ENCODE results near the gene SPINK1.
"Not testable (repeated sequence)": the region's sequence is repeated elsewhere in the genome, so short reads cannot be mapped to it uniquely, and the experiment has no call there.

SPINK1 gene, protein sequence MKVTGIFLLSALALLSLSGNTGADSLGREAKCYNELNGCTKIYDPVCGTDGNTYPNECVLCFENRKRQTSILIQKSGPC

DNA sequence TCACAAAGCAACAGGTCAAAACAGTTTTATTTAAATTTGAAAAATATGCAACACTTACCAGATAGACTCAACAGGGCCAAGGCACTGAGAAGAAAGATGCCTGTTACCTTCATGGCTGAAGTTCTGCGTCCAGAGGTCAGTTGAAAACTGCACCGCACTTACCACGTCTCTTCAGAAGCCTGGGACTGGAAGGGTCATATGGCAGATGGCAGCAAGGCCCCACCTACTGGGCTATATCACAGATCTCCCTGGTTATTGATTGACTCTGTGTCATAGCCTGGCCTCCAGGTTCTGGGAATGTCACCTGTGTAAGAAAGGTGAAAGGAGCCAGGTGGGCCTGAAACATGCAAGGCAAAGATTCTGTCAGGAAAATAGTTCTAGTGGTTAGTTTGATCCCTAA is at the start of gene SPINK1:
Gene SPINK1 (minus strand): TSS at position 207 of the 400 bp plus-strand sequence. CDS start 94 bp downstream, at position 113.
- DNase-seq (ENCODE audit: low read depth, low spot score) = no peak

DNA sequence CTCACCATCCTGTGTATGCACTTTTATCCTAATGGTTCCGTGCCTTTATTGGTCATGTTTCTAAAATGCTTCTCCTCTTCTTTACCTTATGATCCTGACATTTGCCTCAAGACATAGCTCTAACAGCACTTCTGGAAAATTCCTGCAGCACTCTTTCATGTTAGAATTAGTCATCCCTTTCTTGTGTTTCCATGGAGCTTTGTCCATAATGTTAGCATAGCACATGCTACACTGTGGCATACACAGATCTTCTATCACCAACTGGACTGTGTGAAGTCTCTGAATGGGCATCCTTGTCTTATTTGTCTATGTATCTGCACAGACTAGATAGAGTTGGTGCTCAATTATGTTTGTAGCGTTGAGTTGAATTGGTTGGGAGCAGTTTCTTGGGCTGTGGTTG is 49.0 kb upstream of the SPINK1 start:
- DNase-seq (ENCODE audit: low read depth, low spot score) = no peak

DNA sequence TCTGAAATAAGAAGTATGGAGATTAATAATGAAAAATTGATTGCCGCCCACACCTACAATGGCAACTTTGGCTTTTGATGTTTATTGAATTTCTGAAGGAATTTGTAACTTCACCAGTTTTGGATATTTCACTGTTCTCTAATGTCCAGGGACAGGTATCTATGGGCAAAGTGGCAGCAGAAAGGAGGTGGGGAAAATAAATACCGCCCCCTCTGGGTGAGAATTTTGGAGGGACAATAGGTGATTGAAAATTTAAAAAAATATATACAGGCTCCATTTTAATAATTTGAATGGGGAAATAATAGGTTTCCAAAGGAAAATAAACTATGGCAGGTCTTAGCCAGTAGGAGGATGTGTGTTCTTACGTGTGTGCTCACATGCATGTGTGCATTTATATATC is 48.3 kb upstream of the SPINK1 start:
- DNase-seq (ENCODE audit: low read depth, low spot score) = no peak

DNA sequence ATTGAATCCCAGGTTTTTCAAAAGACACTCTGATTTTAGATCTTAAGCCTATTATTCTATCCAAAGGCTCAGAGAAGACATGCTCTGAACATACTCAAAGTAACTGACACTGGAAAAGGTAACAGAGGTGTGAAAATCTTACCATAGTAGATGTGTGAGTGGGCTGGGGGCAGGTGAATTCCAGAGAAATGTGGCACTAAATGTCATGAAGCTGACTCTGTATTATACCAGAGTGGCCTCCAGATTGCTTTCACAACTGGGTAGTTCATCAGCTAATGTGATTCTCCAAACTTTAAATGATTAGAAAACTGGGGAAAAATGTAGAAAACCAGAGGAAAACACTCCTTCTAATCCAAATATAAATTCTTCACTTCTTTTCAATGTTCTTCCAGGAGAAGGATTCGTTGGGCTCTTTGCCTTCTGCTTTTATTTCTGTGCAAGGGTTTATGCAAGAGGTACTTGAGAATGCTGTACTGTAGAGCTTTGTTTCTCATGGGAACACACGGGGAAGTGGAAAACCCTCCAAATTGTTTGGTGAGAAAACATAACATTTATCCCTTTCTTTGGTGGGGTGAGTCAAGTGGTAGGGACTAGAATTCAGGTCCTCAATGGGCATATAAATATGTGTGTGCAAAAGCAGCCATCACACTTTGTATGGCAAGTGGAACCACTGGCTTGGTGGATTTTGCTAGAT is 46.7 kb upstream of the SPINK1 start, which contains the start of gene SCGB3A2:
Gene SCGB3A2 (plus strand): TSS at position 646 of the 694 bp plus-strand sequence. CDS start 93 bp downstream, outside the sequence.
- DNase-seq (ENCODE audit: low read depth, low spot score) = no peak

DNA sequence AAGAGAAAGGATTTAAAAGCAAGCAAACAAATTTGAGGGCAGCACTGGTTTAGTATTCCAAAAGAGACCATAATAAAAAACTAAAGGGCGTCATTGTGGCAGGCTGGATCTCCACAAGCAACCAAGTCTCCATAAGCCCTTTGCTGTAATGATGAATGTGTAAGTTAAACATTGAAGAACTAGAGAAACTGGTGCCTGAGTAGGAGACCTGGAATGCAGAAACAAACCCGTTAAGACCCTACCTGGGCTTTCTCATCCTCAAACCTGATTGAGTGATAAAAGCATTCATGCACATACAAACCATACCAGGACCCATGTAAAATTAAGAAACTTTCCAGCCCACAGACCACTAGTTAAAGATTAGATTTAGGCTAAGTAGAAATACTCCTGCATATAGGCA is 45.2 kb upstream of the SPINK1 start:
- no peak for DNase-seq (ENCODE audit: low read depth, low spot score)

DNA sequence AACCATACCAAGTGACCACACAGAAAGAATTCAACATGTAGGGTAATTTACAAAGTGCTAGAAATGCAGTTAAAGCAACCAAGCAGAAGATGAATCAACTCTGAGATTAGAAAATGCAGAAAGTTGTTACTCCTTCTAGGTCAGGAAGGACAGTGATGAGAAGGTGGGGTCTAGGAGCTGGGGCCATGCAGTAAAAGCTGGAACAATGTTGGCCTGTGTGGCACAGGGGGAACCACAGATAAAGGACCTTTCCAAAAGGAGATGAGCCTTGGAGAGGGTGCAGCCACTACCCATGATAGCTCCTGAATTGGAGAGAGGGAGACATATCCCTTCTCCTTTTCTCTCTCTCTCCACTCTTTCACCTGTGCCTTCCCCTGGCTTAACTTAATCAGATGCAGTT is 44.7 kb upstream of the SPINK1 start:
- DNase-seq (ENCODE audit: low read depth, low spot score) = no peak

DNA sequence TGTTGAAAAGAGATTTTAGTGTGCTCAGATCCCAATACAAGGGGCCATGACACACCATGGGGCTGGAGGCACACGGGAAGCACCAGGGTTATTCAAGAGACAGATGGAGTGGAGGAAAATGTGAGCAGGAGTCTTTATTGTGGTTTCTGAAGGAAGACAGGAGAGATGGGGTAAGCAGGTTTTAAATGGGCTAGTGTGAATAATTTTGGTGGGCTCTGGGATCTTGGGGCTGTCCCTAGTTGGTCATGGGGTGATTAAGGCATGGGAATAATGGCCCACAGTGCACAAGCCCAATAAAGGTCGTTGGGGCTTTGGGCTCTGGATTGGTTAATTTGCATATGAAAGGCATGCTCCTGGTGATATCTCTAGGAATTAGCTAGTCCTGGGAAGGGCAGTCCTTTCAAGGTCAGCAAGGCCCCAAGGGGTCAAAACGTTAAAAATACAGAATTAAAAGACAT is 43.5 kb upstream of the SPINK1 start:
- no peak for DNase-seq (ENCODE audit: low read depth, low spot score)

DNA sequence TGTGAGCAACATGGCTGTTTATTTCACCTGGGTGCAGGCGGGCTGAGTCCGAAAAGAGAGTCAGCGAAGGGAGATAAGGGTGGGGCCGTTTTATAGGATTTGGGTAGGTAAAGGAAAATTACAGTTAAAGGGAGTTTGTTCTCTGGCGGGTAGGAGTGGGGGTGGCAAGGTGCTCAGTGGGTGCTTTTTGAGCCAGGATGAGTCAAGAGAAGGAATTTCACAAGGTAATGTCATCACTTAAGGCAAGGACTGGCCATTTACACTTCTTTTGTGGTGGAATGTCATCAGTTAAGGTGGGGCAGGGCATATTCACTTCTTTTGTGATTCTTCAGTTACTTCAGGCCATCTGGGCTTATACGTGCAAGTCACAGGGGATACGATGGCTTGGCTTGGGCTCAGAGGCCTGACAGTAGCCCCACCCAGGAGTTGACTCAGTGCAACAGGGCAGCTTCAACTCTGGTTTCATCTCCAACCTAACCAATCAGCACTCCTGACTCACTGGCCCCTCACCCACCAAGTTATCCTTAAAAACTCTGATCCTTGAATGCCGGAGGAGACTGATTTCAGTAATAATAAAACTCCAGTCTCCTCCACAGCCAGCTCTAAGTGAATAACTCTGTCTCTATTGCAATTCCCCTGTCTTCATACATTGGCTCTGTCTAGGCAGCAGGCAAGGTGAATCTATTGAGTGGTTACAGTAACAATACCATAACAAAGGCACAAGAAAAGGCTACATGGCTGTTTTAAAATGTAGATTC is 42.8 kb upstream of the SPINK1 start:
- not testable (repeated sequence) for DNase-seq (ENCODE audit: low read depth, low spot score)

DNA sequence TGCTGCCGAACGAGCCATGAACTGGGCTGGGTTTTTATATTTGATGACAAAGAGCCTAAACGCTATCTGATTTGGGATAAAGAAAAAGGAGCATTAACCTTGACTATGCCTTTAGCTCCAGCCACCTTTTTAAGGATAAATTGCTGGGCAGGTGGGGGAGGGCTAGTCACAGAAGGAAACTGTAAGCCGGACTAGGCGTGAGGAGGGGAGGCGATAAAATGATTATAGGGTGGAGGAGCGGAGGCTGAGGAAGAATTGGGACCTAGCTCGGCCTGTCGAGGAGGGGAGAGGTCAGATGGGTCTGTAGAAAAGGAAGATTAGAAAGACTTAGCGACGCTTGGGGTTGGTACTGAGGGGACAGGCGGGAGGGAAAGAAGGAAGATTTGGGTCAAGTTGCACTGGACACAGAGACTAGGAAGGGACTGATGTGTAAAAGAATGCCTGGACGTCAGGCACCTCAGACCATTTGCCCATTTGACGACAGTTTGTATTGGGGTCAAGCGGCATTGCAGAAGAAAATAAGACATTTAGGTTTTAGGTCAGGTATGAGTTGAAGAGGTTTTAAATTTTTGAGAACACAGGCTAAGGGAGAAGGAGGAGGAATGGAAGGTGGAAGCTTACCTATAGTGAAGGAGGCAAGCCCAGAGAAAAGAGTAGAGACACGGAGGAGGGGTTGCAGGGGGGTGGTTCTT is 41.4 kb upstream of the SPINK1 start:
- DNase-seq (ENCODE audit: low read depth, low spot score) = not testable (repeated sequence)

DNA sequence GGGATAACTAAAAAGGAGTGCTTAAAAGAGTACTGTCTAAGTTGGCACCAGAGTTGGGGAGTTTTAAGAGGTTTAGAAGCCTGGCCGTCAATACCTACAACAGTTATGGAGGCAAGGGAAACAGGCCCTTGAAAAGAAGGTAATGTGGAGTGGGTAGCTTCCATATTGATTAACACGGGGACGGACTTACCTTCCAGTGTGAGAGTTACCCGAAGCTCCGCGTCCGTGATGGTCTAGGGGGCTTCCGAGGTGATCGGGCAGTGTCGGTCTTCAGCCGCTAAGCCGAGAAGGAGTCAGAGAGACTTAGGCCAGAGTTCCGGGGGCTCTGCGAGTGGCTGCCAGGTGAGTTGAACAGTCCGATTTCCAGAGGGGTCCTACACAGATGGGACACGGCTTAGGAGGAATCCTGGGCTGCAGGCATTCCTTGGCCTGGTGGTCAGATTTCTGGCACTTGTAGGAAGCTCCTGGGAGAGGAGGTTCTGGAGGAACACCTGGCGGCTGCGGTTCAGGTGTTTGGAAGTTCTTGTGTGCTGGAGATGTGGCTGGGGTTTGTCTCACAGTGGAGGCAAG is 40.6 kb upstream of the SPINK1 start:
- not testable (repeated sequence) for DNase-seq (ENCODE audit: low read depth, low spot score)

DNA sequence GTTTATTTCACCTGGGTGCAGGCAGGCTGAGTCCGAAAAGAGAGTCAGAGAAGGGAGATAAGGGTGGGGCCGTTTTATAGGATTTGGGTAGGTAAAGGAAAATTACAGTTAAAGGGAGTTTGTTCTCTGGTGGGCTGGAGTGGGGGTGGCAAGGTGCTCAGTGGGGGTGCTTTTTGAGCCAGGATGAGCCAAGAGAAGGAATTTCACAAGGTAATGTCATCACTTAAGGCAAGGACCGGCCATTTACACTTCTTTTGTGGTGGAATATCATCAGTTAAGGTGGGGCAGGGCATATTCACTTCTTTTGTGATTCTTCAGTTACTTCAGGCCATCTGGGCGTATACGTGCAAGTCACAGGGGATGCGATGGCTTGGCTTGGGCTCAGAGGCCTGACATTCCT is 38.4 kb upstream of the SPINK1 start:
- not testable (repeated sequence) for DNase-seq (ENCODE audit: low read depth, low spot score)

DNA sequence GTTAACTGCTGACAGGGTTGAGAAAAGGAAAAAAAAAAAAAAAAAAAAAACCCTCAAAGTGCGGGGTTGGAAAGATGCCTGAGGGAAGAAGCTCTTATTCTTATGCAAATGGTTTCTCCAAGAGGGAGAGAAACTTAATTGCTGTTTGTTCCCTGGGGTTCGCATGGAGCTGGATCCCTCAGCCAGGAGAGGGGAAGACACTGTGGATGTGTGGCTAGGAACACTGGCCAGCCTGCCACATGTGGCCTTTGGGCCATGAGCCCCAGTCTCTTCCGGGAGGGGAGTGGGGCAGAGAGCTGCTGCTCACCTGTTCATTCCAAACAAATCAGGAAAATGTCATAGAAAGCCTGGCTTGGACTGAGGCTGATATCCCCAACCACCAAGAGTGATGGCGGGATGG is 37.6 kb upstream of the SPINK1 start:
- DNase-seq (ENCODE audit: low read depth, low spot score) = no peak

DNA sequence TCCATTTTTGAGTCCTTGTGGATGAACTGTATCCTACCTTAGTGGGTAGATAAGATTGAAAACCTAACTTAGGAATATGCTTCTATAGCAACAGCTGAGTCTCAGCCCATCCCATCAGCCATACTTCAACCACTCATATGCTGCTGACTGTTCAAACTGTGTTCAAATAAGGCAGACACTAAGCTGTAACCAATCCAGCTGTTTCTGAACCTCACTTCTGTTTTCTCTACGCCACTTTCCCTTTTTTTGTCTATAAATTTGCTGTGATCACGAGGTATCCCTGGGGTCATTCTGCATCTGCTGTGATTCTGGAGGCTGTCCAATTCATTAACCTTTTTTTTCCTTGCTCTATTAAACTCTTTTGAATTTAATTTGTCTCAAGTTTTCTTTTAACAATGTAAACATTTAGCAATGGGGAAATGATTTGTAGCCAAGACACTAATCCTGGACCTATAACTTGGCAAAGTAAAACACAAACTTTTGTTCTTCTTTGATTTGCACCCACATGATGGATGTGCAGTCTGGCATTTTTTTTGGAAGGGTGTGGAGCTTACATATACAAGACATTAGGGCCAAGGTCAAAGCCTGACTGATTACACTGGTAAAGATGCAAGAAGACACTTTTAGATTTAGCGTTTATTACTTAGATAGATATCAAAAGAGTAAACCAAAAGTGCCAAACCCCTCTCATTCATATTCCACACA is 32.1 kb upstream of the SPINK1 start:
- no peak for DNase-seq (ENCODE audit: low read depth, low spot score)

DNA sequence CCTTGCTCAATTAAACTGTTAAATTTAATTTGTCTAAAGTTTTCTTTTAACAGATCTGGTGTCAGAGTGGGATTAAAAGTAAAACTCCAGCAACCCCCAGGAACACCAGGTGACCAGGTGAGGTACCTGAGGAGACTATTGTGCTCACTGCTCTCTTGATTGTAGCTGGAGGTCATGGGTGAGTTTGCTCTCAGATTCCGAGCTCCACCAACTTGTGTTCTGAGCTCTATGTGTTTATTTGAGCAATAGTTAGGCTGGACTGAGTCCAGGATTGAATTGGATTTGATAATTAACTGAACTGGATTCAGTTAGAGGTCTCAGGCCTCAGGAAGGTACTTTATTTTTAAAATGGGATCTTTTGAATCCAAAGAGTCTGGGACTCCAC is 29.2 kb upstream of the SPINK1 start:
- DNase-seq (ENCODE audit: low read depth, low spot score) = no peak

DNA sequence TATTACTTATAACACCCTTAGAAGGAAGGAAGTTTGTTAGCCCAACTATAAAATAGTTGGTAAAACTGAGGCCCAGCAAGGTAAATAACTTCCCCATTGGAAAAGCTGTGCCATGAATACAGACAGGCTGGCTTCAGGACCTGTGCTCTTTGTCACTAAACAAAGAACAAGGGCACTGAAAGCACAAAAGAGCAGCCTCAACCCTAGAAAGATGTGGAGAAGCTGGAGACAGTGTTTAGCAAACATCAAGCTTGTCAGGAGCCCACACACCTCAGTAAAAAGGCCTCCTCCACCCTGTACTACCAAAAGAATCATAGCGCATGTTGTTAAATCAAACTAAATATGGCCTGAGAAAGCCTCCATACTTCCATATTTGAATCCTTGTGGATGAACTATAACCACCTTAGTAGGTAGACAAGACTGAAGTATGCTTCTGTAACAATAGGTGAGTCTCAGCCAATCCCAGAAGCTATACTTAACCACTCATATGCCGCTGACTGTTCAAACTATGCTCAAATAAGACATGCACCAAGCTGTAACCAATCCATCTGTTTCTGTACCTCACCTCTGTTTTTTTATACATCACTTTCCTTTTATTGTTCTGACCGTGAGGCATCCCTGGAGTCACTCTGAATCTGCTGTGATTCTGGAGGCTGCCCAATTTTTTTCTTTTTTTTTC is 28.6 kb upstream of the SPINK1 start:
- no peak for DNase-seq (ENCODE audit: low read depth, low spot score)

DNA sequence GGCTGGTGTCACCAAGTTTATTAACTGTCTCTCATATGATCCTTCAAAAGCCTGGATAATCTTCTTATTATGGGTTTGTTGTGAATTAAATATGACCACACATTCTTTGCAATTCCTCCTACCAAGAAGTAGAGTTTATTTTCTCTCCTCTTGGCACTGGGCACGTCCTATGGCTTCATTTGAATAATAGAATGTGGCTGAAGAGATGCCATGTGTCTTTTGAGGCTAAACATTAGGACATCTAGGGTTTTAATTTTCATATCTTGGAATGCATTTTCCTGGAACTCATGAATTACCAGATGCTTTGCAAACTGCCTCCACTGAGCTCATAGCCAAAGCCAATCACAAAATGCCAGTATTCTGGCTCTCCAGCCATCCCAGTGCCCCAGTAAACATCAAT is 27.1 kb upstream of the SPINK1 start:
- no peak for DNase-seq (ENCODE audit: low read depth, low spot score)

DNA sequence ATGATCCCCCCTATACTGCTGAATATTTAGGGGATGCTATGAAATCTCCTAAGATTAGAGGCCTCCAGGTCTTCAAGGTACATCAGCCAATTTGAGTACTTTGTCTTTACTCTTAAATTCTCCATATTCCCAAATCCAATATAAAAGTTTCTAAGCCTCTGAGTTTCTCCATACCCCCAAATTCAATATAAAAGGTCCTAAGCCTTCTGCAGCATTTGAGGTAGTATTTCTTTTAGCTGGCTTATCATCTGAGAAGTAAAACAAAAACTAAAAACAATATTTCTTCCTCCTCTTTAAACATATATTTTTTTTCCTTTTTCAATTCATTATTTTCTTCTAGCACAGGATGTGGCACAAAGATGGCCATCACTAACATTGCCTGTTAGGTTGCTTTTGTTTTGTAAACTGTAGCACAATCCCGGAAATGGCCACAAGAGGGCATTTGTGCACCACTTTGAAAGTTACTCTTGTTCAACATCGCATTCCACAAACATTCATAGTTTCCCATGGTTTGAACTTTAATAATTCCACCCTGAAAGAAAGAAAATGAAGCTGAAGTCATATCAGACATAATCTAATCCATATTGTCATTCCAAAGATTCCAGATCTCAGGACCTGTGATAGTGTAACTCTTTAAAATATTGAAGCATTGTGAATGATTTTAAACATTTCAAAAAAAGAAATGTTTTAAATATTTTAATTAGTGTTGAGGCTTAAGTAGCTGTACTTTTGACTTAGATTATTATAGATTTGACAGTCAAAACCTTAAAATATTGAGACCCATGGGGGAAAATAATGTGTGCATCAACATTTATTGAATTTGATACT is 26.0 kb upstream of the SPINK1 start:
- DNase-seq (ENCODE audit: low read depth, low spot score) = no peak

DNA sequence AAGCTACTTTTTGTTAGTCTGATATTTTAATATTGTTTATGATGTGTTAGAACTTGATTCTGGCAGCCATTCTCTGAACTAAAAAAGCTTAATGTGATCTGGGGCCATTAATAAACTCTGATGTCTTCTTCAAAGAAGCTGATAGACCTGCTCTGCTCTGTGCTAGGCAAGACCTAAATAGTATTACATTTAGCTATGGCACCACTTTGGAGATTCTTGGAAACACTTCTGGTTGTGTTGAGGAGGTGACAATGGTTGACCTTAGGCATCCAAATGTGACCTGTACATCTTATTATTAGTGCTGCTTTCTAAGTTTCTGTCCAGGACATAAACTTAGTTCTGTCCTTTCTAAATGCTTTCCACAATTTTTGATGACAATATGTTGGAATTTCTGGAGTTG is 25.3 kb upstream of the SPINK1 start:
- DNase-seq (ENCODE audit: low read depth, low spot score) = no peak

DNA sequence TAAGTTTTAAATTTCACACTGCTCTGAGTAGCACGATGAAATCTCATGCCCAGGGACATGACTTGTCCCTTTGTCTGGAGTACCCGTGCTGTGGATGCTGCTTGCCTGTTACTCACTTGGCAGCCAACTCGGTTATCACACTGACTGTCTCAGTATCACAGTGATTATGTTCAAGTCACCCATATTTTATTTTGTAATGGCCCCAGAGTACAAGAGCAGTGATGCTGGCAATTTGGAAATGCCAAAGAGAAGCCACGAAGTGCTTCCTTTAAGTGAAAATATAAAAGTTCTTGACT is 24.3 kb upstream of the SPINK1 start:
- DNase-seq (ENCODE audit: low read depth, low spot score) = no peak
